ENCODE data around the gene MFAP4.

MFAP4 gene, protein sequence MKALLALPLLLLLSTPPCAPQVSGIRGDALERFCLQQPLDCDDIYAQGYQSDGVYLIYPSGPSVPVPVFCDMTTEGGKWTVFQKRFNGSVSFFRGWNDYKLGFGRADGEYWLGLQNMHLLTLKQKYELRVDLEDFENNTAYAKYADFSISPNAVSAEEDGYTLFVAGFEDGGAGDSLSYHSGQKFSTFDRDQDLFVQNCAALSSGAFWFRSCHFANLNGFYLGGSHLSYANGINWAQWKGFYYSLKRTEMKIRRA

GRCh38 chr17:19386974-19387920 is at the start of gene MFAP4:
TSS of gene MFAP4 (minus strand) at chr17:19387190. CDS start at chr17:19387155, 35 bp downstream.
- no peak for DNase-seq (ENCODE audit: low read depth in 3 of 3, low spot score in 1 of 3)

GRCh38 chr17:19433727-19434340 is 46.8 kb upstream of the MFAP4 start:
- no peak for DNase-seq (ENCODE audit: low read depth in 3 of 3, low spot score in 1 of 3)

DNA sequence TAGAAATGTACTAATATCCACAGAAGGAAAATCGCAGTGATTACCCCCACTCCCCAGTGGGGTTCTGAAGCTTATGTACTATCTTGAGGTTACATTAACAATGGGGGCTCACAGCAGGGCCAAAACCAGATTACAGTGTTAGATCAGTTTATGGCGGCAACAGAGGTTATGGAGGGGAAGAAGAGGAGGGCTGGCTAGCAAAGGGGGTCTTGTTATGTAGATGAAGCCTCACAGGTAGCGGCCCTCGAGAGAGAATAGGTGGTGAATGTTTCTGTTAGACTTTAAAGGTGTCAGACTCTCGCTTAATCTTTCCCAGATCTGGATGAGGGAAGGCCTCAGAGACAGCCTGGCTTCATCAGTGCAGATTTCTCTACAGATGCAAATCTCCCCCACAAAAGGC is 46.3 kb upstream of the MFAP4 start:
- no peak for DNase-seq (ENCODE audit: low read depth in 3 of 3, low spot score in 1 of 3)

- DNase-seq (ENCODE audit: low read depth in 3 of 3, low spot score in 1 of 3) = no peak
Observed at GRCh38 chr17:19431691-19432090, 44.7 kb upstream of the MFAP4 start.

GRCh38 chr17:19426631-19427030 is 39.6 kb upstream of the MFAP4 start:
- DNase-seq (ENCODE audit: low read depth in 3 of 3, low spot score in 1 of 3) = no peak

DNA sequence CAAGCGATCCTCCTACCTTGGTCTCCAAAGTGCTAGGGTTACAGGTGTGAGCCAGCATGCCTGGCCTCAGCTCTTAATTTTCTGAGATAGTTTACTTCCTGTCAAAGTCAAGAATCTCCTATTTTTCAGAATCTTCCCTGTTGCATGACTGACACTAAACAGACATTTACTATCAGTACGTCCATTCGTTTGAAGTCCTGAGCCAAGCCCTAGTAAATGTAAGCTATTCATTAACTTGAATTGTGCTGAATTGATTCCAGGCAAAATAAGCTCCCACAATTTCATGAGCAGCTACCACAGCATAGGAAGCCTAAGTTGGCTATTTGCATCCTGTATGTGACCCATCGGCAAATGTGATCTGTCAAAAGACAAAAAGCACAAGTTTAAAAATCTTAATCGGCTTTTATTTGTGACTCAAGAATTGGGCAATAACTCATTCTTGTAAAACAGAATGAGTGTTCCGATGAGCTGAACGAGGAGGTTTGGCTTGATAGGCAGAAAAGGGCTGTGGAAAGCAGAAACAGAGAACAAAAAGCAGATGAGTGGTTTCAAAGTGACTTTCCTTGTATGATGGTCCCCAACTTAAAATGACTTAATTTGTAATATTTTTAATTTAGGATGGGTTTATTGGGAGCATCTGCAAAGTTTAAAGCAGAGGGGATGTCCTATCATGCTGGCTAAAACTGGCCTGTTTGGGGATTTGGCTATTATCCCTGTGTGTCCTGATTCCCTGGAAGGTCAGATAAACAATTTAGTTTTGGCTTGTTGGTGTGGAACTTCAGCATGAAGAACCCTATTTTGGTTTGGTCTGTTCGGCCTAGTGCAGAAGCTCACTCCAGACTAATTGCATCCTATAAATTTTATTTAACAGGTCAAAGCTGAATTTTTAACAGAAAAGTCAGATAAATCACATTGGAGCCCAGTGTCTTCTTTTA is 38.2 kb upstream of the MFAP4 start:
- no peak for DNase-seq (ENCODE audit: low read depth in 3 of 3, low spot score in 1 of 3)

GRCh38 chr17:19421926-19422325 is 34.9 kb upstream of the MFAP4 start:
- DNase-seq (ENCODE audit: low read depth in 3 of 3, low spot score in 1 of 3) = no peak

- no peak for DNase-seq (ENCODE audit: low read depth in 3 of 3, low spot score in 1 of 3)
Observed at GRCh38 chr17:19421219-19421618, 34.2 kb upstream of the MFAP4 start.

DNA sequence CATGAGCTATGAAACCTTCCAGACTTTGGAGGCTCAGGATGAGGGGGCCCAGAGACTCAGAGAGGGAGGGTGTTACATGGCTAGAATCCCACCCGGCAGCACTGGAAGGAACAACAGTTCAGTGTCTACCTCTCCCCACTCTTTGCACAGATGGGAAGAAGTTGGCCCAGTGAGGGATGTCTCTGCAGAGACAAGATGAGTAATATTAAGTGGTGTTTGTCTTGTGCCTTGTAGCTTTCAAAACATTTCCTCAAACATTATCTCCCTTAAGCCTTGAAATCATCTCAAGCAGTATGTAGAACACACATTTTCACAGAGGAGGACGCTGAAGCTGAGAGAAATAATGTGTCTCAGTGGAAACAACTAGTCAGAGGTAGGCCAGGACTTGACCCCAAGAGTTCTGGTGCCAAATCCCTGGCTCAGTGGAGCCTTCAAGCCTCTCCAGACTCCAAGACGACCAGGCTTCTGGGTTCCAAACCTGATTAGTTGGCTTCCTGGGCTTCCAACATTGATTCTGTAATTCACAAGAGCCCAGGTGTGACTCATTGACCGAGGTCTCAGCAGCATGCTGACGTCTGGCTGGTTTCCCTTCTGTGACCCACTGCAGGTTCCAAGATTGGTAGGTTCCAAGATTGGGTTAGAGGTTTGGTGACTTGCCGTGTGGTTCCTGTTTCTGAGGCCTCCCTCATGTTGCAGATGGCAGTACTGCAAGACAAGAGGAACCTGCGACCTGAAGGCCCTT is 31.4 kb upstream of the MFAP4 start:
- no peak for DNase-seq (ENCODE audit: low read depth in 3 of 3, low spot score in 1 of 3)

GRCh38 chr17:19417611-19418010 is 30.6 kb upstream of the MFAP4 start:
- DNase-seq (ENCODE audit: low read depth in 3 of 3, low spot score in 1 of 3) = no peak

GRCh38 chr17:19415806-19416775 is 29.1 kb upstream of the MFAP4 start:
- no peak for DNase-seq (ENCODE audit: low read depth in 3 of 3, low spot score in 1 of 3)

DNA sequence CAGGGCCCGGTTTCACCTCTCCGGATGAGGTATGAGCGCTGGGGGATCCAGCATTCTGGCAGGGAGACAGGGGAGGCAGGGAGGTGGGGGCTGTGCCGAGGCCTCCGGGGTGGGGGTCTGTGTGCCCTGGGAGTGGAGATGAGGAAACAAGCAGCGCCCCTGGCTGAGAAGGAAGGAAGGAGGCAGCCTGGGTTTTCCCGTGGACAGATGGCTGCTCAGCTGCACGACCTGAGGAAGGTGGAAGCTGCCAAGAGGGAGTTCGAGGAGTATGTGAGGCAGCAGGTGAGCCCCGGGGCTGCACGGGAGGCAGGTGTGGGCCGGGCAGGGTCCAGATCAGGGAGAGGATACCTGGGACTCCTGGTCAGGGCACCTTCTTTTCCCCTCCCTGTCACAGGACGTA is 28.3 kb upstream of the MFAP4 start:
- DNase-seq (ENCODE audit: low read depth in 3 of 3, low spot score in 1 of 3) = no peak

GRCh38 chr17:19414396-19415280 is 27.6 kb upstream of the MFAP4 start:
- no peak for DNase-seq (ENCODE audit: low read depth in 3 of 3, low spot score in 1 of 3)

- no peak for DNase-seq (ENCODE audit: low read depth in 3 of 3, low spot score in 1 of 3)
Observed at GRCh38 chr17:19413761-19414160, 26.8 kb upstream of the MFAP4 start.

- no peak for DNase-seq (ENCODE audit: low read depth in 3 of 3, low spot score in 1 of 3)
Observed at GRCh38 chr17:19412984-19413383, 26.0 kb upstream of the MFAP4 start.

- no peak for DNase-seq (ENCODE audit: low read depth in 3 of 3, low spot score in 1 of 3)
Observed at GRCh38 chr17:19412510-19412909, 25.5 kb upstream of the MFAP4 start.

DNA sequence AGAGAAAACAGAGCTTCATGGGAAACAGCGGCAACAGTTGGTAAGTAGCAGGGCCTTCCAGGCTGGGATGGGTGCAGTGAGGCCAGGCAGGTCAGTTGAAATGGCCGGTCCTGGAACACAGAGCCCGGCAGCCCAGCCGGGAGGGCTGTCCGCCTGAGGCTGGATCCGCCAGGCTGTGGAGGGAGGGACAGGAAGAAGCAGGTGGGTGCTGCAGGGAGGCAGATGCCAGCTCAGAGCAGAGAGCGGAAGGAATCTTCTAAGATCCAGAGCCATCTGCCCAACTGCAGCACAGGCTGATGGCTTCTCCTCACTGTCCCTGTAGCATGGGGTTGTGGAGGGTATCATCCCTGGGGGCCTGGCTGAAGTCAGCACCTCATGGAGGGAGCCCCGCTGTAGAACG is 24.6 kb upstream of the MFAP4 start:
- no peak for DNase-seq (ENCODE audit: low read depth in 3 of 3, low spot score in 1 of 3)
